GM13976 (cell line): ENCODE results near the gene STK10.

Experiments
- DNase-seq: peaks from one replicate; pipeline ENCODE4 v3.0.0; 2012; ENCODE audit warnings: low spot score
- CTCF ChIP-seq: IDR thresholded peaks from 2 replicates; pipeline ENCODE4 v1.5.1; 2012; ENCODE audit warnings: borderline replicate concordance, mild to moderate bottlenecking; ENCODE audit not compliant: insufficient read depth; ENCODE audit errors: extremely low read depth, missing control alignments, control extremely low read depth
- in situ Hi-C: fragments of 300-500 bp; cut with MboI; formaldehyde crosslinking; loops from one replicate; pipeline ENCODE4 v1.12.0; 2022; ENCODE audit warnings: low sequenced_read_pairs, mixed read lengths, inconsistent platforms; ENCODE audit not compliant: unreplicated experiment

STK10 gene

DNA sequence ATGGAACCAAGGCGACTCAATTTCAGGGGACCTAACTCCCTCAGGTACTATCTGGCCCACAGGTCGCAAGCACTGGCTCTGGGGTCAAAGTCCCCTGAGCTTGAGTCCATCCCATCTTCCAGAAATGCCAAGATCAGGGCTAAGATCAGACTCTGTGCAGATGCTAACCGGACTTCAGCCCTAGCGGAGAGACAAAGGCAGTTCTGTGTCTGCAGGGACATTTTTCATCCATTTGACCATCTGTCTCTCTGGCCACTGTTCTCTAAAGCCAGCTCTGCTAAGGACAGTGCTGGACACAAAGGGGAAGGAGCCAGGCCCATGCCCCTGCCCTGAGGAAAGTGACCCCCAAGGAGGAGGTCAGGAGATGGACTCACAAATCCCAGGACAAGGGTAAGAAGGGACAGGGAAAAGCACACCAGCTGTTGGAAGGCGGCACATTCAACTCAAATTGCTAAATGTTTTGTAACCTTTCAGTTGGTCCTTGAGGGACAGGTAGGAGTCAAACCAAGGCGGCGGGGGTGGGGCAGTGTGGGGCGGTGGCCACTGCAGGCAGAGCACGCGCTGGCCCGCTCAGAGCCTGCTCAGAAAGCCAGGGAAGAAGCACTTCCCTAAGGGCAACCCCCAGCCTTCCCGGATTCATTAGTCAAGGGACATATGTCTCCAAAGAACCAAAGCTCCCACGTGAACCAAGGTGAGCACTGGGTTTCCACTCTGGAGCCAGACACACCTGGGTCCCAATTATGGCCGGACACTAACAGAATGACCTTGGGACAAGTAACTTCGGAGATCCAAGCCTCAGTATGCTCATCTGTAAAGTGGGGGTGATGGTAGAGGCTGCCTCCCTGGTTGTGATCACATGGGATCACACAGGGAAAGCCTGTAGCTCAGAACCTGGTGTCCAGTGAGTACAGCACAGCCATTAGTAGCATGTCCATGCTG, 42.8 kb downstream of the STK10 start:
- DNase-seq: no peak
- in situ Hi-C loops: no loop called here
- no peak for TF ChIP-seq CTCF

GRCh38 chr5:172144291-172144815, 43.7 kb downstream of the STK10 start:
- TF ChIP-seq CTCF: no peak
- in situ Hi-C loops: no loop called here
- DNase-seq: peak; percentile 66

- TF ChIP-seq CTCF: no peak
- in situ Hi-C loops: no loop called here
- DNase-seq: no peak
Observed at GRCh38 chr5:172143875-172144274, 44.1 kb downstream of the STK10 start.

DNA sequence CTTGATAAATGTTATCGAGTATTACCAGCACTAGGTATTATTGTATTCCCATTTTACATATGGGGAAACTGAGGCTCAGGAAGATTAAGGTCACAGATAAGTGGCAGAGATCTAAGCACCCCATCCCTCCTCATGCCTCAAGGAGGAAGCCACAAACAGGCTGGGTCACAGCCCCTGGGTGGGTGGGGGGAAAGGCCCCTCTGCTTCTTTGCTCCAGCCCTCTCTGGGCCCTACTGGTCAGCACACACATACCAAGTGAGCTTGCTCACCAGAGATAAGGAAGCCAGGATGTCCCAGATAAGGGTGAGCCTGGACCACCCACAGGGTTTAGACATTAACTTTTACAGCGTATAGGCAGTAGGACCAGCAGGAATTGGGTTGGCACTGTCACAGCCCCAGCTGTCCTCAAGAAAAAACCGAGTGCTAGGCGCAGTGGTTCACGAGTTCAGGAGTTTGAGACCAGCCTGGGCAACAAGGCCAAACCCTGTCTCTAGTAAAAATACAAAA, 45.3 kb downstream of the STK10 start:
- in situ Hi-C loops: no loop called here
- DNase-seq: no peak
- no peak for TF ChIP-seq CTCF

GRCh38 chr5:172141949-172142319, 46.1 kb downstream of the STK10 start:
- TF ChIP-seq CTCF: no peak
- DNase-seq: no peak
- in situ Hi-C loops: no loop called here

DNA sequence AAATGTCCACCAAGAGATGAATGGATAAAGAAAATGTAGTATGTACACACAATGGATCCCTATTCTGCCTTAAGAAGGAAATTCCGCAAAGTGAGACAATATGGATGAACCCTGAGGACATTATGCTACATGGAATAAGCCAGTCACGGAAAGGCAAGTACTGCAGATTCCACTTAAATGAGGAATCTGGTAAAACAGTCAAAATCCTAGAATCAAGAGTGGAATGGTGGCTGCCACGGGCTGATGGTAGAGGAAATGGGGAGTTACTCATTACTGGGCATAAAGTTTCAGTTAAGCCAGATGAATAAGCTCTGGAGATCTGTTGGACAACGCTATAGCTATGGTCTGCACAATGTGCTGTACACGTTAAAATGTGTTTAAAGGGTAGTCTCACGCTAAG, 47.2 kb downstream of the STK10 start:
- in situ Hi-C loops: no loop called here

More for the DNA sequence above, 47.2 kb downstream of the STK10 start:
- no peak for TF ChIP-seq CTCF
- no peak for DNase-seq
